Fibroblast of the aortic adventitia (primary cell): ENCODE results near the gene SYT7. TPM values are rescaled to one million over a fixed set of nuclear protein-coding genes. Genes with fewer than 3 reads are reported as not detected.

Experiments
- DNase-seq: peaks from one replicate; pipeline ENCODE4 v3.0.0-alpha.2; 2010; ENCODE audit warnings: low read depth
- H3K4me3 ChIP-seq: 2 replicates; pipeline ENCODE4 v1.5.1; 2011; ENCODE audit warnings: low read depth, mild to moderate bottlenecking, control low read depth, low read length, moderate library complexity
- CTCF ChIP-seq: IDR thresholded peaks from 2 replicates; pipeline ENCODE4 v1.5.1; 2011; ENCODE audit warnings: mild to moderate bottlenecking, low read length, control low read depth, inconsistent platforms; ENCODE audit not compliant: insufficient read depth
- total RNA-seq: library from RNA; depleted of rRNA; stranded (reverse); fragments of >200 nt; gene quantifications from 2 replicates; pipeline ENCODE4 v1.2.3, GENCODE V29; 2012; ENCODE audit warnings: low replicate concordance

Gene SYT7
- total RNA-seq: 7.0 and 112 TPM in 2 replicates

GRCh38 chr11:61581030-61581928 is at the start of gene SYT7:
Gene SYT7 (minus strand): TSS chr11:61581076. CDS start chr11:61580820, 256 bp downstream.
- H3K4me3 ChIP-seq: peak within 1 kb of the TSS; percentile 79
- peak; percentile 98 for DNase-seq
- TF ChIP-seq CTCF: peak; percentile 24

GRCh38 chr11:61630089-61630488 is 49.2 kb upstream of the SYT7 start:
- no peak for DNase-seq
- TF ChIP-seq CTCF: no peak
- H3K4me3 ChIP-seq: no peak overlapping the region

- DNase-seq: no peak
- H3K4me3 ChIP-seq: no peak overlapping the region
- no peak for TF ChIP-seq CTCF
Observed at GRCh38 chr11:61629082-61629833, 48.4 kb upstream of the SYT7 start.

- no peak for DNase-seq
- no peak overlapping the region for H3K4me3 ChIP-seq
- no peak for TF ChIP-seq CTCF
Observed at GRCh38 chr11:61628662-61628970, 47.7 kb upstream of the SYT7 start.

- peak; percentile 90 for TF ChIP-seq CTCF
- DNase-seq: peak; percentile 87
Observed at GRCh38 chr11:61627850-61628661, 47.2 kb upstream of the SYT7 start.

GRCh38 chr11:61626580-61627380 is 45.9 kb upstream of the SYT7 start:
- no peak for TF ChIP-seq CTCF
- DNase-seq: peak; percentile 35
- no peak overlapping the region for H3K4me3 ChIP-seq

More at GRCh38 chr11:61627850-61628661, 47.2 kb upstream of the SYT7 start:
- H3K4me3 ChIP-seq: no peak overlapping the region
